IMR-90 (cell line): ENCODE results near the gene BIK. TPM values are rescaled to one million over a fixed set of nuclear protein-coding genes. Genes with fewer than 3 reads are reported as not detected.

ENCODE experiments used
- ATAC-seq: fragments of 200-7000 bp; cut with Tn5 transposase; 2 replicates; pipeline ENCODE4 v1.9.1; 2020; ENCODE audit warnings: low read depth, mild to moderate bottlenecking, moderate library complexity
- BruUV-seq: library from RNA; stranded (reverse); fragments of 400-500 nt; replicated peaks from 2 replicates; lab custom pipeline; 2021; lab: Mats Ljungman, UMichigan
- CTCF ChIA-PET: fragments of 300-600 bp; formaldehyde crosslinking; extraction: SDS; loops from one replicate; lab custom pipeline; 2021; ENCODE audit warnings: antibody characterized with exemption; lab: Yijun Ruan, JAX
- POLR2A ChIA-PET: fragments of 300-600 bp; sonication (Branson Sonifier 250); formaldehyde crosslinking; loops from one replicate; lab custom pipeline; 2022; ENCODE audit warnings: antibody characterized with exemption; ENCODE audit not compliant: unreplicated experiment; lab: Charles Lee
- DNase-seq: peaks from one replicate; pipeline ENCODE4 v3.0.0; 2013
- H2AFZ ChIP-seq: replicated peaks from 2 replicates; pipeline ENCODE3; 2013; ENCODE audit warnings: low read length, mild to moderate bottlenecking; ENCODE audit not compliant: poor library complexity
- H2AK5ac ChIP-seq: 2 replicates; pipeline ENCODE4 v1.6.1; 2013; ENCODE audit warnings: low read depth, low read length, inconsistent platforms
- H2AK9ac ChIP-seq: replicated peaks from 2 replicates; pipeline ENCODE3; 2013; ENCODE audit warnings: mild to moderate bottlenecking, low read depth, low read length, moderate library complexity; ENCODE audit not compliant: poor library complexity
- H2BK120ac ChIP-seq: 2 replicates; pipeline ENCODE4 v1.6.1; 2013; ENCODE audit warnings: low read depth, low read length, inconsistent platforms
- H2BK15ac ChIP-seq: 3 replicates; pipeline ENCODE4 v1.6.1; 2013; ENCODE audit warnings: low read depth, low read length, inconsistent platforms
- H2BK20ac ChIP-seq: 2 replicates; pipeline ENCODE4 v1.6.1; 2013; ENCODE audit warnings: low read depth, mild to moderate bottlenecking, inconsistent platforms, low read length, moderate library complexity
- H2BK5ac ChIP-seq: 2 replicates; pipeline ENCODE4 v1.6.1; 2013; ENCODE audit warnings: mild to moderate bottlenecking, low read depth, low read length, inconsistent platforms; ENCODE audit not compliant: poor library complexity, severe bottlenecking
- H3K14ac ChIP-seq: replicated peaks from 2 replicates; pipeline ENCODE4 v1.6.1; 2013; ENCODE audit warnings: low read depth, low read length, inconsistent platforms
- H3K18ac ChIP-seq: 2 replicates; pipeline ENCODE4 v1.6.1; 2013; ENCODE audit warnings: low read depth, low read length, control low read depth
- H3K23ac ChIP-seq: 2 replicates; pipeline ENCODE4 v1.6.1; 2013; ENCODE audit warnings: low read depth, low read length, inconsistent platforms
- H3K27ac ChIP-seq: 2 replicates; pipeline ENCODE4 v1.5.1; 2013; ENCODE audit warnings: mild to moderate bottlenecking, control low read depth, low read length; ENCODE audit not compliant: insufficient read depth
- H3K27me3 ChIP-seq: 2 replicates; pipeline ENCODE4 v1.6.1; 2013; ENCODE audit warnings: low read length; ENCODE audit not compliant: control insufficient read depth, insufficient read depth
- H3K36me3 ChIP-seq: 2 replicates; pipeline ENCODE4 v1.6.1; 2013; ENCODE audit warnings: low read length, mixed read lengths; ENCODE audit not compliant: control insufficient read depth, insufficient read depth
- H3K4ac ChIP-seq: 2 replicates; pipeline ENCODE4 v1.6.1; 2013; ENCODE audit warnings: low read depth, low read length, inconsistent platforms
- H3K4me1 ChIP-seq: 2 replicates; pipeline ENCODE4 v1.6.1; 2013; ENCODE audit warnings: low read length, mixed read lengths; ENCODE audit not compliant: control insufficient read depth, insufficient read depth
- H3K4me2 ChIP-seq: 2 replicates; pipeline ENCODE4 v1.6.1; 2013; ENCODE audit warnings: low read depth, mild to moderate bottlenecking, control low read depth, low read length, moderate library complexity
- H3K4me3 ChIP-seq: 2 replicates; pipeline ENCODE4 v1.5.1; 2013; ENCODE audit warnings: low read depth, mild to moderate bottlenecking, control low read depth, low read length, moderate library complexity; ENCODE audit not compliant: insufficient read depth
- H3K56ac ChIP-seq: 2 replicates; pipeline ENCODE4 v1.6.1; 2013; ENCODE audit warnings: low read length, inconsistent platforms; ENCODE audit not compliant: insufficient read depth; ENCODE audit errors: extremely low read depth
- H3K79me1 ChIP-seq, 2 experiments: 2 replicates each; pipeline ENCODE4 v1.6.1; 2013; ENCODE audit warnings: low read length in 2 of 2, inconsistent platforms in 1 of 2, low read depth in 1 of 2
- H3K9ac ChIP-seq: 2 replicates; pipeline ENCODE4 v1.6.1; 2013; ENCODE audit warnings: low read depth, low read length, control low read depth
- H3K9me1 ChIP-seq: 2 replicates; pipeline ENCODE4 v1.6.1; 2013; ENCODE audit warnings: low read length, inconsistent platforms; ENCODE audit not compliant: insufficient read depth
- H3K9me3 ChIP-seq: 2 replicates; pipeline ENCODE4 v1.6.1; 2013; ENCODE audit warnings: low read length; ENCODE audit not compliant: control insufficient read depth, insufficient read depth
- H4K20me1 ChIP-seq: 2 replicates; pipeline ENCODE4 v1.6.1; 2013; ENCODE audit warnings: low read length, inconsistent platforms; ENCODE audit not compliant: insufficient read depth
- H4K5ac ChIP-seq: 2 replicates; pipeline ENCODE4 v1.6.1; 2013; ENCODE audit warnings: mild to moderate bottlenecking, low read depth, low read length, control low read depth
- H4K8ac ChIP-seq, 2 experiments: 2 replicates each; pipeline ENCODE4 v1.6.1; 2013; ENCODE audit warnings: low read depth in 2 of 2, low read length in 2 of 2, control low read depth in 1 of 2, inconsistent platforms in 1 of 2
- H4K91ac ChIP-seq: 2 replicates; pipeline ENCODE4 v1.6.1; 2013; ENCODE audit warnings: low read depth, low read length, inconsistent platforms; ENCODE audit not compliant: insufficient read depth
- BHLHE40 ChIP-seq: fragments of 150-350 bp; IDR thresholded peaks from 2 replicates; pipeline ENCODE4 v1.6.1; 2016; ENCODE audit warnings: mild to moderate bottlenecking, low read depth, low read length
- CTCF ChIP-seq: conservative IDR thresholded peaks from 2 replicates; pipeline ENCODE4 v1.5.1; 2012; ENCODE audit warnings: mild to moderate bottlenecking, low read depth, low read length, improper control_type of control experiment
- ELK1 ChIP-seq: fragments of 150-350 bp; IDR thresholded peaks from 2 replicates; pipeline ENCODE4 v1.6.1; 2016; ENCODE audit warnings: low read depth, mild to moderate bottlenecking, low read length, moderate library complexity, borderline replicate concordance
- FOS ChIP-seq: fragments of 150-350 bp; IDR thresholded peaks from 2 replicates; pipeline ENCODE4 v1.6.1; 2016; ENCODE audit warnings: low read depth, low read length
- MAFK ChIP-seq: IDR thresholded peaks from 2 replicates; pipeline ENCODE4 v1.6.1; 2012; ENCODE audit warnings: low read depth, low read length, improper control_type of control experiment
- NFE2L2 ChIP-seq: fragments of 150-350 bp; IDR thresholded peaks from 2 replicates; pipeline ENCODE4 v1.6.1; 2016; ENCODE audit warnings: low read depth, mild to moderate bottlenecking, low read length
- POLR2A ChIP-seq: IDR thresholded peaks from 2 replicates; pipeline ENCODE4 v1.6.1; 2012; ENCODE audit warnings: mild to moderate bottlenecking, low read depth, low read length
- RAD21 ChIP-seq: IDR thresholded peaks from 2 replicates; pipeline ENCODE4 v1.6.1; 2012; ENCODE audit warnings: low read length, improper control_type of control experiment
- RFX5 ChIP-seq: IDR thresholded peaks from 2 replicates; pipeline ENCODE4 v1.8.0; 2012; ENCODE audit warnings: low read depth, mild to moderate bottlenecking, low read length, moderate library complexity
- WGBS, 2 experiments: methylation state at CpG; one replicate each; pipeline versions ENCODE4 v1.1.5 to v1.1.7; 2013; ENCODE audit warnings: missing lambda C conversion rate in 2 of 2; ENCODE audit not compliant: insufficient read length in 1 of 2; ENCODE audit errors: extremely low coverage in 2 of 2; 5-methylcytosine and 5-hydroxymethylcytosine counted together
- dilution Hi-C: fragments of 300-500 bp; cut with HindIII; formaldehyde crosslinking; loops from one replicate; pipeline ENCODE4 v1.14.3; 2018; ENCODE audit warnings: low sequenced_read_pairs; ENCODE audit not compliant: unreplicated experiment
- in situ Hi-C: fragments of 300-500 bp; cut with MboI; formaldehyde crosslinking; loops from 3 replicates; pipeline ENCODE4 v1.14.3; 2019; ENCODE audit warnings: low sequenced_read_pairs, inconsistent platforms, mixed read lengths
- intact Hi-C: fragments of 100-400 bp; cut with micrococcal nuclease; formaldehyde crosslinking; loops from 2 replicates; pipeline ENCODE4 v1.10.0; 2022
- polyA plus RNA-seq, 3 experiments: library from polyadenylated mRNA; depleted of rRNA; stranded (reverse); fragments of >200 nt; gene quantifications; 2 replicates each; pipeline ENCODE4 v1.2.3, GENCODE V29; 2012; ENCODE audit warnings: low replicate concordance in 1 of 3
- total RNA-seq: library from RNA; depleted of rRNA; stranded (reverse); fragments of >200 nt; gene quantifications from 2 replicates; pipeline ENCODE4 v1.2.3, GENCODE V29; 2012

BIK gene
- total and polyA plus RNA-seq, 2 of the 4 experiments (the other 2 are of a cell fraction): 0.18 TPM; not detected in 1

DNA sequence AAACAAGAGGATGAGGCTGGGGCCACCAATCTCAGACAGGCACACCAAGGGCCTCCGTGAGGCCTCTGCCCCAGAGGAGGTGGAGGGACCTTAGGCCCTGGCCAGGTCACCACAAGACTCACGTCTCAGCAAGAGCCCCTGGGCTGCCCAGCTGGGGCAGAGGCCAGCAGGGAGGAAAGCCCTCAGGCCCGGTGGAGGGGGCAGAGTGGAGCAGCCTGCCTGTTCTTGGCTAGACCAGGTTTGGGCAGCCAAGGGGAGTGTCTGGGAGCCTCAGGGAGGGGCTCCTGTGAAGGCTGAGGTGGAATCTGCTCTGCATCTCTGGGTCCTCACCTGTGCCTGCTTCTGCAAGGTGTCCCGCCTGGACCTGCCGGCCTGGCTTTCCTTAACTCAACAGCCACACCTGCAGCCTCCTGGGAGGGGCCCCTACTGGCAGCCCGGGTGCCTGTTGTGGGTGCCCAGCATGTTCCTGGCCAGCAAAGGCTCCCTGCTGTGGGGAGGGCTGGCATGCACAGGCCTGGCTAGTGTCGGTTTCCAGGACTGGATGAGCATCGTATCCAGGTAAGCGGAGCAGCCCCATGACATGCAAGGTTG is 64.5 kb downstream of the BIK start:
- 80% methylated on average over 1 of the region's 9 CpGs; no CpG with 5 or more reads in 1 of the 2 experiments for WGBS, 2 experiments
- ATAC-seq: no peak
- BruUV-seq: no TSS peak

More for the DNA sequence above, 64.5 kb downstream of the BIK start:
- H4K8ac ChIP-seq: no peak overlapping the region
- no peak overlapping the region for H2BK15ac ChIP-seq
- H2BK120ac ChIP-seq: no peak overlapping the region
- no peak overlapping the region for H4K5ac ChIP-seq
- no peak overlapping the region for H3K9ac ChIP-seq
- no peak overlapping the region for H3K14ac ChIP-seq
- H3K4ac ChIP-seq: no peak overlapping the region
- no peaks in the 10 kb centered on the region; the same call in 1 of the 2 replicates for H4K20me1 ChIP-seq
- no peak overlapping the region for H3K56ac ChIP-seq
- H3K79me1 ChIP-seq: no peaks in the 10 kb centered on the region
- no peak overlapping the region for H3K4me2 ChIP-seq
- H3K27me3 ChIP-seq: no peaks in the 10 kb centered on the region
- no peak overlapping the region for H3K18ac ChIP-seq
- no peak overlapping the region for H2AFZ ChIP-seq
- H4K91ac ChIP-seq: no peak overlapping the region
- H3K4me1 ChIP-seq: no peaks in the 10 kb centered on the region
- TF ChIP-seq RAD21 (no peak), FOS (no peak), NFE2L2 (no peak), POLR2A (no peak), BHLHE40 (no peak), CTCF (no peak), ELK1 (no peak), MAFK (no peak), RFX5 (no peak)
- dilution Hi-C loops (no loop called here), in situ Hi-C loops (no loop called here), intact Hi-C loops (no loop called here)
- H2BK5ac ChIP-seq: no peak overlapping the region
- H3K9me1 ChIP-seq: no peaks in the 10 kb centered on the region; the same call in 1 of the 2 replicates
- H2AK5ac ChIP-seq: no peak overlapping the region
- DNase-seq: no peak
- H2BK20ac ChIP-seq: no peak overlapping the region
- CTCF ChIA-PET: no interaction called here
- no peak overlapping the region for H2AK9ac ChIP-seq
- H3K9me3 ChIP-seq: no peaks in the 10 kb centered on the region
- H3K27ac ChIP-seq: no peak overlapping the region
- H3K23ac ChIP-seq: no peak overlapping the region
- H3K4me3 ChIP-seq: no peak overlapping the region
- peaks cover 55% of the 10 kb centered on the region for H3K36me3 ChIP-seq
- POLR2A ChIA-PET: no interaction called here
